Kidney epithelial cell (primary cell): ENCODE measurements around the gene PIEZO2. TPM values are rescaled to one million over a fixed set of nuclear protein-coding genes. Genes with fewer than 3 reads are reported as not detected.

Experiments used
- DNase-seq: peaks from one replicate; pipeline ENCODE4 v3.0.0-alpha.2; 2010; ENCODE audit warnings: low read depth
- H3K27me3 ChIP-seq: 2 replicates; pipeline ENCODE4 v1.6.0; 2011; ENCODE audit warnings: low read length; ENCODE audit not compliant: control insufficient read depth, insufficient read depth
- H3K36me3 ChIP-seq: 2 replicates; pipeline ENCODE4 v1.5.1; 2011; ENCODE audit warnings: low read length; ENCODE audit not compliant: control insufficient read depth, insufficient read depth
- H3K4me3 ChIP-seq: 2 replicates; pipeline ENCODE4 v1.5.1; 2011; ENCODE audit warnings: low read depth, mild to moderate bottlenecking, control low read depth, low read length
- CTCF ChIP-seq: IDR thresholded peaks from 2 replicates; pipeline ENCODE4 v1.5.1; 2011; ENCODE audit warnings: mild to moderate bottlenecking, moderate library complexity, low read length, control low read depth, inconsistent platforms; ENCODE audit not compliant: insufficient read depth, poor library complexity, severe bottlenecking
- total RNA-seq: library from RNA; depleted of rRNA; stranded (reverse); fragments of >200 nt; gene quantifications from 2 replicates; pipeline ENCODE4 v1.2.3, GENCODE V29; 2015

PIEZO2 gene
- total RNA-seq, 1 donor from 2014 or later = 1.8 TPM

- no peaks in the 10 kb centered on the region for H3K36me3 ChIP-seq
- H3K4me3 ChIP-seq = no peak overlapping the region
- no peak for TF ChIP-seq CTCF
- no peaks in the 10 kb centered on the region for H3K27me3 ChIP-seq
- no peak for DNase-seq
Observed at GRCh38 chr18:10913919-10914318, 235.4 kb downstream of the PIEZO2 start.

- Histone ChIP-seq H3K4me3 (no peak overlapping the region), H3K36me3 (no peaks in the 10 kb centered on the region), H3K27me3 (no peaks in the 10 kb centered on the region)
- peak; percentile 56 for DNase-seq
- no peak for TF ChIP-seq CTCF
Observed at GRCh38 chr18:10912790-10913545, 236.4 kb downstream of the PIEZO2 start.

- no peaks in the 10 kb centered on the region for H3K36me3 ChIP-seq
- no peak for TF ChIP-seq CTCF
- DNase-seq = no peak
- H3K27me3 ChIP-seq = no peaks in the 10 kb centered on the region
- H3K4me3 ChIP-seq = no peak overlapping the region
Observed at GRCh38 chr18:10909724-10910123, 239.6 kb downstream of the PIEZO2 start.

- TF ChIP-seq CTCF = no peak
- Histone ChIP-seq H3K27me3 (no peaks in the 10 kb centered on the region), H3K36me3 (no peaks in the 10 kb centered on the region), H3K4me3 (no peak overlapping the region)
- no peak for DNase-seq
Observed at GRCh38 chr18:10908760-10909159, 240.6 kb downstream of the PIEZO2 start.

- TF ChIP-seq CTCF = no peak
- Histone ChIP-seq H3K36me3 (no peaks in the 10 kb centered on the region), H3K4me3 (no peak overlapping the region), H3K27me3 (no peaks in the 10 kb centered on the region)
- no peak for DNase-seq
Observed at GRCh38 chr18:10907749-10908148, 241.6 kb downstream of the PIEZO2 start.

GRCh38 chr18:10901329-10901728, 248.0 kb downstream of the PIEZO2 start:
- no peaks in the 10 kb centered on the region for H3K36me3 ChIP-seq
- TF ChIP-seq CTCF = no peak
- DNase-seq = no peak
- no peak overlapping the region for H3K4me3 ChIP-seq
- H3K27me3 ChIP-seq = no peaks in the 10 kb centered on the region
